ENCODE measurements around the gene CRYGS.

DNA sequence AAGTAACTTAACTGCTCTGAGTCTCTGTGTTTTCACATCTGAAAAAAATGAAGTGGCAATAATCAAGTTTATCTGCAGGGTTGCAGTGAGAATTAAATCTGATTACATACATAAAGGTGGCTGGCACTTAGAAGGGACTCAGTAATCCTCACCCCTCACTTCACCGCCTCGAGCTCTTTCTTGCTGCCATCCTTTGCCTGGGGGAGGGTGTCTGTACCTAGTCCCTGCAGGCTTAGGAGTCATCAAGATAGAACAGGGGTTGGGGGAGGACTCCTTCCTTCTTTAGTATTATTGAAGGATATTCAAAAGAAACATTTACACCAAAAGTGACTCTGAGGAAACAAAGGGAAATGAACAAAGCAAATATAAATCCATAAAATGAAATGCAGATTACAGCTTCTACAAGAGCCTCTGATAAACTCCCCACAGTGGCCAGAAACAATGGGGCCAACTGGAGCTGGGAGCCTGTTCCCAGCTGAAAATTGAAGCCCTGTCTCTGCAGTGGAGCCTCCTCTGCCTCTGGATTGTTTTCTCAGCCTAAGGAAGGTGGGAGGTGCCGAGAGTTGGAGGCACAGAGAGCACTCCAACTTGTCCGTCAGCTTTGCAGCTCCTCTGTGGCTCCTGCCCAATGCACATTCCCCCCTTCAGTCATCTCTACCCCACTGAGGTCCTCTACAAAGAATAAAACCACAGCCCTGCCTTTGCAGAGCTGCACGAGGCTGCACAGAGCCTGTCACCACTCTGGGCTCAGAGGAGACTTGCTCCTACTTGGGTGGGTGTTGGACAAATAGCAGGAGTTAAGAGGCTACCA, 41.8 kb downstream of the CRYGS start:
- TF ChIP-seq, protein P1, sequence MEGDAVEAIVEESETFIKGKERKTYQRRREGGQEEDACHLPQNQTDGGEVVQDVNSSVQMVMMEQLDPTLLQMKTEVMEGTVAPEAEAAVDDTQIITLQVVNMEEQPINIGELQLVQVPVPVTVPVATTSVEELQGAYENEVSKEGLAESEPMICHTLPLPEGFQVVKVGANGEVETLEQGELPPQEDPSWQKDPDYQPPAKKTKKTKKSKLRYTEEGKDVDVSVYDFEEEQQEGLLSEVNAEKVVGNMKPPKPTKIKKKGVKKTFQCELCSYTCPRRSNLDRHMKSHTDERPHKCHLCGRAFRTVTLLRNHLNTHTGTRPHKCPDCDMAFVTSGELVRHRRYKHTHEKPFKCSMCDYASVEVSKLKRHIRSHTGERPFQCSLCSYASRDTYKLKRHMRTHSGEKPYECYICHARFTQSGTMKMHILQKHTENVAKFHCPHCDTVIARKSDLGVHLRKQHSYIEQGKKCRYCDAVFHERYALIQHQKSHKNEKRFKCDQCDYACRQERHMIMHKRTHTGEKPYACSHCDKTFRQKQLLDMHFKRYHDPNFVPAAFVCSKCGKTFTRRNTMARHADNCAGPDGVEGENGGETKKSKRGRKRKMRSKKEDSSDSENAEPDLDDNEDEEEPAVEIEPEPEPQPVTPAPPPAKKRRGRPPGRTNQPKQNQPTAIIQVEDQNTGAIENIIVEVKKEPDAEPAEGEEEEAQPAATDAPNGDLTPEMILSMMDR (IDR thresholded peaks at IDR 0.05), result no peak
- TF ChIP-seq EZH2 (IDR thresholded peaks at IDR 0.05; ENCODE audit: borderline replicate concordance, insufficient read depth, low read depth, low read length, poor library complexity, severe bottlenecking), result no peak
